Colon (tissue), 2 donors: ENCODE data around the gene VEPH1.

Experiments
- FAIRE-seq: peaks from 2 replicates; lab custom pipeline; 2012; peaks lifted over from hg19 to GRCh38; lab: Jason Lieb, UNC
- donor health status: control.
- donor health status: control.

VEPH1 gene

DNA sequence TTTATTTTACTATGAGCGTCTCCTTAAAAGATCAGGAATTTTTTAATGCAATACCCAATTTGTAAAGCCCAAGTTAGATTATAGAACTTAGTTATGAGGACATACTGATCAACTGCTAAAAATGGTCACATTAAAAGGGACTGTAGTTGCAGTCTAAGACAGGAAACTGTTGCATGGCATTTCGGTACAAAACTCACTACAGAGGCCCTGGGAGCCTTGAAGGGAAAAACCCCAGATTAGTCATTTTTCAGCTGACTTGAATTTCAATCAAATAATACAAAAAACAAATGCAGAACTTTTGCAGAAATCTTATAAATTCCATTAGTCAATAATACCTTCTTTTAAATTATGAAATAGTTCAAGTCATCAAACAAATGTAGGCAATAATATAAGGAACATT is 73.5 kb downstream of the VEPH1 start:
- FAIRE-seq: no peak

DNA sequence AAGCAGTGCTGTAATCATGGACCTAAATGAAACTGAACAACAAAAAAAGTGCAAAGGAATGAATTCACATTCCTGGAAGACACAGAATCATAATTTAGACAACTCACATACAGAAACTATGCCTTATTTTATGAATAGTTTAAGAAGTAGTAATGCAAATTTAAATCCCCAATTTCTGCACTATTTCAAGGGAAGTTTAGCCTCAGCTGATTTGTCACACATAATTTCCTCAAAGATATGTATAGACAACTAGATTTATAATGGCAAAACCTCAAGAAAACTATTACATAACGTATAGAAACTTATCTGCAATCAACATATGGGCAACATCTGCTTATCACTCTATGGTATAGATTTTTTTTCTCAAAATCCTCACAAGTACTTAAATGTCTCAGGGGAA is 74.4 kb downstream of the VEPH1 start:
- no peak for FAIRE-seq

DNA sequence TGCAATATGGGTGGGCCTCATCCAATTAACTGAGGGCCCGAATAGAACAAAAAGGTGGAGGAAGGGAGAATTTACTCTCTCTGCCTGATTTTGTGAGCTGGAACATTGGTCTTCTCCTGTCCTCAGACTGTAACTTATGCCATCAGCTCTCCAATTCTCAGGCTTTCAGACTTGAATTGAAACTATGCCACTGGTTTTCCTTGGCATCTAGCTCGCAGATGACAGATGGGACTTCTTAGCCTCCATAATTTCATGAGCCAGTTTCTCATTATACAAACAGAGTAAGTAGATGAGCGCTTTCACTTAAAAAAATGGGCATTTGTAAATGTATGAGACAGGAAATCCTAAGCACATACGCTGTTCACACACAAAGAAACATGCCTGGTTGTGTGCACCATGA is 75.3 kb downstream of the VEPH1 start:
- no peak for FAIRE-seq

GRCh38 chr3:157423337-157423736 is 79.9 kb downstream of the VEPH1 start:
- no peak for FAIRE-seq

DNA sequence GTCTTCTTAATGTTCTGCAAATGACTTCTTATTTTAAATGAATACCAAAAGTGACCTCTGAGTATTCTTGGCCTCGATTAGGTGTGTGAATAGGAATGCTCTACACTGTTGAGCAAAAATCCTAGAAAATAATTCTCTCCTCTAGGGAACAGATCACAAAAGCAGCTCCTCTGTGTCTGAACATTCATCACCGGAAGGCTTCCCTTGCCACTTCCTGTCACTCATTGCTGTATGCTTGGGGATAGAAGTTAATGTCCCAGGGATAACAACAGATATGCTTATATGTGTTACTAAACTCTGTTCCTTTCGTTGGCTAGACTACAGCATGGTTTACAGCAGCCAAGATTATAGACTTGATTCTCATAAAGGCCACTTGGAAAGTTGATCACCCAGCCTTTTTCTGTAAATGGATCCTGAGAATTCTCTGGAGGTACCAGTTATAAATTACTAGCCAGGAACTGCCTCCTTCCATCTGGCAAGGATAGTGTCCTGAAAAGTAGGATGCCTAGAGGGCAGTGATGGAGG is 82.5 kb downstream of the VEPH1 start:
- FAIRE-seq: no peak

GRCh38 chr3:157418104-157418503 is 85.1 kb downstream of the VEPH1 start:
- FAIRE-seq: no peak

- no peak for FAIRE-seq
Measured at GRCh38 chr3:157417247-157417646, 86.0 kb downstream of the VEPH1 start.

- FAIRE-seq: no peak
Measured at GRCh38 chr3:157416347-157417087, 86.7 kb downstream of the VEPH1 start.

- no peak for FAIRE-seq
Measured at GRCh38 chr3:157414861-157415260, 88.4 kb downstream of the VEPH1 start.

- FAIRE-seq: no peak
Measured at GRCh38 chr3:157412323-157412855, 90.8 kb downstream of the VEPH1 start.

- no peak for FAIRE-seq
Measured at GRCh38 chr3:157410945-157411344, 92.3 kb downstream of the VEPH1 start.

GRCh38 chr3:157409516-157409915 is 93.7 kb downstream of the VEPH1 start:
- FAIRE-seq: no peak

DNA sequence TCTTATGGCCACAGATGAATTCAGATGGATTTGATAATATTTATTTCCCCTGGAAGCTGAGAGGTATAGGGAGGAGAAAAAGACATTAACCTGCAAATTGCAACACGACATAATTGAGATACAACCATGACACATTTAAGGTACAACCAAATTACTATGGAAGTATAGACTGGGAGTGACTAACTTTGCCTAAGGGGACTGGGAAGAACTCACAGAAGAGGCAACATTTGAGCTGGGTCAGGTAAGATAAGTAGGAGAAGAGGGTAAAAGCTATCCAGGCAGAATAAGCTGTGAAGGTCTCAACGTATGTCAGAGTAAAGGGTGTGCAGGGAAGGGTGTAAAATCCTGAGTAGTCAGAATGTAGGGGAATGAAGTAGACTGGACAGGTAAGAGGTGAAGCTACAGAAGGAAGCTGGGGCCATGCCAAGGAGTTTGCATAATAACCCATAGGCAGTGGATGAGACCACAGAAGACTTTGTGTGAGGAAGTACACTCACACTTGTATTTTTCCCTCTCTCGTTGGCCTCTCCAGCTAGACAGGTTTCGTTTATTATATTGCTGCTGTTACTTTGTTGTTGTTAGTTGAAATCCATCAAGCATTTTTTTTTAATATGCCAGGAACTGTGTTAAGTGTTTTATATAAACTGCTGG is 94.6 kb downstream of the VEPH1 start:
- no peak for FAIRE-seq

- FAIRE-seq: no peak
Measured at GRCh38 chr3:157407769-157408168, 95.4 kb downstream of the VEPH1 start.

GRCh38 chr3:157406394-157406793 is 96.8 kb downstream of the VEPH1 start:
- no peak for FAIRE-seq

DNA sequence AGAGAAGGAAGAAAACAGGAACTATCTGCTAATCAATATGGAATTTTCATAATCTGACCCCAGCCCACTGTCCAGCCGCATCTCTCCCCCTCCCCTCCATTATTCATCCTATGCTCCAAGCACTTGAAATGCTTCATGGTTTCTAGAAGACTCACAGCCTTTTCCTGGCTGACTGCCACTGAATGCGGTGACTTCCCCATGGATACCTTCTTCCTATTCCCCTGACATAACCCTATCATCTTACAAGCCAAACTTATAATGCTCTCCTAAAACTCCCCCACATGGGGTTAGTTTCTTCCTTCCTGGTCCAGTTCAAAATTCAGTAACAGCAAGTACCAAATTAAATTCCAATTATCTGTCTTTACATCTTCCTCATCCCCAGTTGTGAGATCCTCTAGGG is 97.8 kb downstream of the VEPH1 start:
- FAIRE-seq: no peak

- FAIRE-seq: no peak
Measured at GRCh38 chr3:157404381-157404780, 98.8 kb downstream of the VEPH1 start.

DNA sequence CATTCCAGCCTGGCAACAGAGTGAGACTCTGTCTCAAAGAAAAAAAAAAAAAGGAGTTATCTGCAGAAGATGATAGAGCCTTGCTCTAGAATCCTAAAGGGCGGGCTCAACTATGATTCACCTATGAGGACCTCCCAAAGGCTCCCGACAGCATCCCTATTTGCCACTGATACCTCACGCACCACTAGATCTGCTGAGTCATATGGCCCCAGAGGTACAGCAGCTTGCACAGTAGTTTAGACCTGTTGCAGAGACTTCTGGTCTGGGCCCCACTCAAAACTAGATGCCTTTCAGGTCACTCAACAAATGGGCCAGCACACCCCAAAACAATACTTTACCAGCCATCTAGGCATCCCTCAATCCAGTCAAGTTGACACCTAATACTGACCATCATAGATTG is 104.6 kb downstream of the VEPH1 start:
- no peak for FAIRE-seq

DNA sequence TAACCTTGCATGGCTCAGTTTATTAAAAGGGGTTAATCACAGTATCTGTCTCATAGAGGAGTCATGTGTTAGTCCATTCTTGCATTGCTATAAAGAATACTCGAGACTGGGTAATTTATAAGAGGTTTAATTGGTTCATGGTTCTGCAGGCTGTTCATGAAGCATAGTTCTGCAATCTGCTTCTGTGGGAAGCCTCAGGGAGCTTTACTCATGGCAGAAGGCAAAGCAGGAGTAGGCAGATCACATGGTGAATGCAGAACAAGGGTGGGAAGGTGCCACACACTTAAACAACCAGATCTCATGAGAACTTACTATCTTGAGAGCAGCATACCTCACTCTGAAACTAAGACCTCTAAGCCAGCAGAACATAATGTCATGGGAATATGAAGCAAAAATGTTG is 108.8 kb downstream of the VEPH1 start:
- FAIRE-seq: no peak

DNA sequence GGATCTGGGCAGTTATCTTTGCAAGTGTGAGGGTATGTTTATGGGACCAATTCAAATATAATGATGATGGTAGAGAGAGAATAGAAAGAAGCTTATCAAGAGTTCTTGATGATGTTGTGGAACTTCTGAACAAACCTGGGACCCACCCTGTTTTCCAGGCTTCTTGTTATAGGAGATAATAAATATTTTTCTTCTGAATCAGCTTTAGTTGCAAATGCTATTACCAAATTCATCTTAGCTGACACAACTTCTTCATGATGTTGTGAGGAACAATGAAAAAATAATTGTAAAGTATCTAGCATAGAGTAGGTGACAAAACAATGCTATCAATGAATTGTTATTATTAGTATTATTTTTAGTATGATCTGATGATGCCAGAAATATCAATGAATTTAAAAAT is 110.1 kb downstream of the VEPH1 start:
- FAIRE-seq: no peak

- no peak for FAIRE-seq
Measured at GRCh38 chr3:157392104-157392503, 111.1 kb downstream of the VEPH1 start.

GRCh38 chr3:157390713-157391515 is 112.3 kb downstream of the VEPH1 start:
- no peak for FAIRE-seq

DNA sequence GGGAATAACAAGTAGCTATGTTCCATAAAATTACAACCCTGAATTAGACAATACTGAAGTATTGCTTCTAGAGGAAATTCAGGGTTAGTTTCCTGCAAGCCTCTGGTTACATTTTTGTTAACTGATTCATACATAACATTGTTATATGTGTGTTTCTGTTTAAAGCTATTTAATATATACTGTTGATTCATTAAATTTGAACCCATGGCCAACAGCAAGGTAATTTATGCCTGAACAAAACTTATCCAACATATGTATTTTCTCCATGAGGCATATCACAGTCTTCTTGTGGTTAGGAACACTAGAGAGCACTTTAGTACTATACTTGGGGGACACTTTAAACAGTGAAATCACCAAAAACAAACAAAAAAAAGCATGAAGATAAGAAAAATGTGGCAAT is 114.2 kb downstream of the VEPH1 start:
- no peak for FAIRE-seq
